HEK293T (cell line): ENCODE results near the gene TTYH2.

Experiments used
- CTCF ChIA-PET: fragments of 350-600 bp; formaldehyde crosslinking; extraction: SDS; loops from one replicate; lab custom pipeline; 2021; ENCODE audit warnings: antibody characterized with exemption, inconsistent platforms; lab: Yijun Ruan, JAX
- POLR2A ChIA-PET: fragments of 350-600 bp; formaldehyde crosslinking; extraction: SDS; loops from one replicate; lab custom pipeline; 2020; ENCODE audit warnings: antibody characterized with exemption, inconsistent platforms; lab: Yijun Ruan, JAX
- DNase-seq: peaks from one replicate; pipeline ENCODE4 v3.0.0; 2012; ENCODE audit warnings: mixed read lengths; ENCODE audit errors: extremely low spot score
- ARNT ChIP-seq: fragments of 450-650 bp; IDR thresholded peaks from 2 replicates; pipeline ENCODE4 v1.6.1; 2017; ENCODE audit warnings: mild to moderate bottlenecking
- BHLHE40 ChIP-seq: fragments of 450-650 bp; IDR thresholded peaks from 2 replicates; pipeline ENCODE4 v1.6.1; 2016; ENCODE audit warnings: mild to moderate bottlenecking, moderate library complexity, borderline replicate concordance
- CTBP1 ChIP-seq: fragments of 450-650 bp; IDR thresholded peaks from 2 replicates; pipeline ENCODE4 v1.6.1; 2016; ENCODE audit warnings: borderline replicate concordance
- ELF4 ChIP-seq: fragments of 450-650 bp; IDR thresholded peaks from 2 replicates; pipeline ENCODE4 v1.6.1; 2017; ENCODE audit warnings: antibody characterized with exemption
- FOXA1 ChIP-seq: fragments of 450-650 bp; IDR thresholded peaks from 2 replicates; pipeline ENCODE4 v1.6.1; 2016; ENCODE audit warnings: mild to moderate bottlenecking
- FOXK2 ChIP-seq: fragments of 450-650 bp; IDR thresholded peaks from 2 replicates; pipeline ENCODE4 v1.6.1; 2016; ENCODE audit warnings: mild to moderate bottlenecking
- FOXM1 ChIP-seq: fragments of 450-650 bp; IDR thresholded peaks from 2 replicates; pipeline ENCODE4 v1.6.1; 2017; ENCODE audit warnings: mild to moderate bottlenecking, borderline replicate concordance
- HDGF ChIP-seq: fragments of 450-650 bp; IDR thresholded peaks from 2 replicates; pipeline ENCODE4 v1.6.1; 2017; ENCODE audit warnings: antibody characterized with exemption, borderline replicate concordance
- L3MBTL2 ChIP-seq: fragments of 450-650 bp; conservative IDR thresholded peaks from 2 replicates; pipeline ENCODE4 v1.6.1; 2016; ENCODE audit warnings: mild to moderate bottlenecking
- LEF1 ChIP-seq: fragments of 450-650 bp; IDR thresholded peaks from 2 replicates; pipeline ENCODE4 v1.6.1; 2017; ENCODE audit warnings: mild to moderate bottlenecking, borderline replicate concordance
- NFRKB ChIP-seq: fragments of 450-650 bp; IDR thresholded peaks from 2 replicates; pipeline ENCODE4 v1.6.1; 2016; ENCODE audit warnings: mild to moderate bottlenecking, moderate library complexity
- SP1 ChIP-seq: fragments of 450-650 bp; IDR thresholded peaks from 2 replicates; pipeline ENCODE4 v1.6.1; 2017
- SUZ12 ChIP-seq: fragments of 450-650 bp; IDR thresholded peaks from 2 replicates; pipeline ENCODE4 v1.6.1; 2016; ENCODE audit warnings: mild to moderate bottlenecking
- TARDBP ChIP-seq: fragments of 450-650 bp; IDR thresholded peaks from 2 replicates; pipeline ENCODE4 v1.6.1; 2016
- ZNF384 ChIP-seq: fragments of 450-650 bp; IDR thresholded peaks from 2 replicates; pipeline ENCODE4 v1.6.1; 2016
- TF ChIP-seq, protein P1 (sequence below): fragments of 450-650 bp; IDR thresholded peaks from 2 replicates; pipeline ENCODE4 v1.6.1; 2016

The TTYH2 gene

DNA sequence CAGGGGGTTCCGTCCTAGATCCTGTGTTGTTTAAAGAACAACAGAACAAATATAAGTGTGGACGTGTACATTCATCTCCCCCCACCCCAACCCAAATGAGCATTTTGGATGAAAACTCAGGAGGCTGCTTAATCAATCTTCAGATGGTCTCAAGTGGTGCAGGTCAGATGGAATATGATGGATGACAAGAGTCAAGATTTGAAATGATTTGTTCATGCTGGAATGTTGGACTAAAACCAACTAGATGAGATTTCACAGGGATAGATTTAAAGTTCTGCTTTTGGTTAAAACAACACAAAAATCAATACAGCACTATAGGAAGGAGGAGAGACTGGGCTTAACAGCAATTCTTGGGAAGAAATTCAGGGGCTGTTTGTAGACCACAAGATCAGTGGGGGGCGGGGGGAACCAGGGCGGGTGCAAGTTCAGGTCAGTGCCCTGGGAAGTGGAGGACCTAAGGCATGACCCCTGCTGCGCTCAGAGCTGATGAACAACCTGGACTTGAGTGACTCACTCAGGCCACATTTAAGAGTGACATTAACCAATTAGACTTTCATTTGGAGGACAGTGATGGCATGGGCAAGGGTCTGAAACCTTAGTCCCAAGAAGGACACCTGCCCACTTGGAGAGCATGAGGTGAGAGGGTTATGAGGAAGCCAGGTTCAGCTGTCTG lies 15.1 kb downstream of the TTYH2 start:
- POLR2A ChIA-PET = no interaction called here
- no peak for DNase-seq
- CTCF ChIA-PET = no interaction called here
- no peak for TF ChIP-seq HDGF
- TF ChIP-seq ZNF384 = no peak
- TF ChIP-seq FOXM1 = no peak
- no peak for TF ChIP-seq SP1
- no peak for TF ChIP-seq BHLHE40
- TF ChIP-seq FOXA1 = no peak
- TF ChIP-seq LEF1 = no peak

DNA sequence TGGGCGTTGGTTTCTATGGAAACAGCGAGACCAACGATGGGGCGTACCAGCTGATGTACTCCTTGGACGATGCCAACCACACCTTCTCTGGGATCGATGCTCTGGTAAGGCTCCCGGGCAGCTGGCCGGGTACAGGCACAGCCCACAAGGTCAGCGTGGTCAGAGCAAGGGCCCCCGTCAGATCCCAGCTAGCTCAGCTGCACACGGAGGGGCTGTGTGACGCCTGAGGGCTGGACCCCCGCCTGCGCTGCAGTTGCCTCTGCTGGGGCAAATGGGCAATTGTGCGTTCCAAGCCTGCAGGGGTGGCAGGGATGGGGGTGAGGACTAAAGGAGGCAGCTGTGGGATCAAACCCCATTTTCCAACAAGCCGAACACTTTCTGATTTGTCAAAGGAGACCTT lies 17.5 kb downstream of the TTYH2 start:
- CTCF ChIA-PET = interaction anchor here (0.6 kb wide), 1 partner anchor 72 kb away, joined by 4 read pairs; no protein-coding TSS in a partner anchor

DNA sequence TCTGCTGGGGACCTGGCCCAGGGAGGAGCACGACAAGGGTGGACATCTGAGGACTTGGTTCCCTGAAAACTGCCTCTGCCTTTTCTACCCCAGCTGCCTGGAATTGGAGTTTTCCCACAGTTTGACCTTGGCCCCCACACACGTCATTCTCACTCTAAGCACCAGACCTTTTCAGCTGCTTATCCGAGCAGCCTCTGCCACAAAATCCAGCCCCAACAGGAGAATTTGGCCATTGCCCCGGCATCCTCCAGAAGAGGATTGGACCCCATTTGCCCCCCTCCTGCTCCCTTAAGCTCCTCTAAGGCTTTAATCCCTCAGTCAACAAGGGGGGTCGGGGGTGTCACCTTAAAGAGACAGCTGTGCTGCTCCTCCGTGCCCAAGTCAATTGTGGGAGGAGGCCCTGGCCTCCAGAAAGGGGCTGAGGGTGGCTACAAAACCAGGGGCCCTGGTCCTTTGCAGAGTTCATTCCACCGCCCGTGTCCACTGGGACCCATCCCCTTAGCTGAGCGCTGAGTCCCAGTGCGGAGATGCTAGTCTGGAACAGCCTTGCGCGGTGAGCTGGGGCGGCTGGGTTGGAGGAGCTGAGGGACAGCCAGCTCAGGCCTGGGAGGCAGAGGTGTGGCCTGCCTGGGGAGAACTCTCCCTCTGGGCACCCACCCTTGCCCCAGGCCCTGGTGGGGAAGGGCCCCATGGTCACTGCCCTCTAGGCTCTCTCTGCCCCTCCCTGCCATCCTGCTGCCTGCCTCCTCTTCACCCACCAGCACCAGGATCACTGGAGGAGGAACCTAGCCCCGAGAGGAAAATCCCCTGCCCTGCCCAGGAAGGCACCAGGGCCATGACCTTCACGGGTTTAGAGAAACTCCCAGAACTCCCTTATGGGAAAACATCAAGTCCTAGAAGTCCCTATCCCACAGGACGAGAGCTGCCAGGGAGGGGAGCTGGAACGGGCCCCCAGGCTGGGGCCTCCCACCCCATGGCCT lies 18.8 kb downstream of the TTYH2 start:
- POLR2A ChIA-PET = interaction anchor here (0.7 to 0.8 kb wide), 2 partner anchors 15 to 19 kb away, joined by 3 read pairs; partner anchors contain the start of gene TTYH2
- TF ChIP-seq L3MBTL2 (no peak), SP1 (no peak), TARDBP (no peak), ZNF384 (no peak), CTBP1 (no peak), FOXK2 (no peak), ELF4 (no peak), NFRKB (no peak), BHLHE40 (no peak), HDGF (no peak), FOXM1 (no peak)
- TF ChIP-seq, protein P1, sequence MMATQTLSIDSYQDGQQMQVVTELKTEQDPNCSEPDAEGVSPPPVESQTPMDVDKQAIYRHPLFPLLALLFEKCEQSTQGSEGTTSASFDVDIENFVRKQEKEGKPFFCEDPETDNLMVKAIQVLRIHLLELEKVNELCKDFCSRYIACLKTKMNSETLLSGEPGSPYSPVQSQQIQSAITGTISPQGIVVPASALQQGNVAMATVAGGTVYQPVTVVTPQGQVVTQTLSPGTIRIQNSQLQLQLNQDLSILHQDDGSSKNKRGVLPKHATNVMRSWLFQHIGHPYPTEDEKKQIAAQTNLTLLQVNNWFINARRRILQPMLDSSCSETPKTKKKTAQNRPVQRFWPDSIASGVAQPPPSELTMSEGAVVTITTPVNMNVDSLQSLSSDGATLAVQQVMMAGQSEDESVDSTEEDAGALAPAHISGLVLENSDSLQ = no peak
- DNase-seq = no peak
- CTCF ChIA-PET = no interaction called here

More for the DNA sequence above, 17.5 kb downstream of the TTYH2 start:
- DNase-seq = no peak
- POLR2A ChIA-PET = interaction anchor here (0.8 to 1.0 kb wide), 4 partner anchors 9 to 27 kb away, joined by 3 to 5 read pairs (median 3); partner anchors contain the start of genes RPL38 and TTYH2
- TF ChIP-seq SP1 (no peak), ELF4 (no peak), BHLHE40 (no peak), SUZ12 (no peak), NFRKB (no peak), TARDBP (no peak), ARNT (no peak), L3MBTL2 (no peak), FOXA1 (no peak), FOXK2 (no peak), ZNF384 (no peak), LEF1 (no peak), FOXM1 (no peak)
- TF ChIP-seq, protein P1 = no peak

DNA sequence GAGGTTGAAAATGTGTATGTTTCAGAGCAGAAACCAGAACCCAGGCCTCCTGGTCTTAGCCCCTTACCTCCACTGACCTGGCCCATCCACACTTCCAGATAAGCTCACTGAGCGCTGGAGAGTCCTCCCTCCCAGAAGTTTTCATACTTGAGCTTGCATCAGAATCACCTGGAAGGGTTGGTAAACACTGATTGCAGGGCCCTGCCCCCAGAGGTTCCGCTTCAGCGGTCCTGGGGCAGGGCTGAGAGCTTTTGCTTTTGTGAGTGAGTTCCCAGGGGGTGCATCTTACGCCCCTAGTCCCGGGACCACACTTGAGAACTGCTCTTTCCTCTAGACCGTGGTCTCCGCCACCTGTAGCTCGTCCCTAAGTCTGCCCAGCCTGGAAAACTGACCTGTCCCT lies 20.6 kb downstream of the TTYH2 start:
- ChIA-PET POLR2A (no interaction called here), CTCF (no interaction called here)
- TF ChIP-seq LEF1 = no peak
- TF ChIP-seq HDGF = no peak
- no peak for TF ChIP-seq NFRKB
- TF ChIP-seq L3MBTL2 = no peak
- DNase-seq = no peak

DNA sequence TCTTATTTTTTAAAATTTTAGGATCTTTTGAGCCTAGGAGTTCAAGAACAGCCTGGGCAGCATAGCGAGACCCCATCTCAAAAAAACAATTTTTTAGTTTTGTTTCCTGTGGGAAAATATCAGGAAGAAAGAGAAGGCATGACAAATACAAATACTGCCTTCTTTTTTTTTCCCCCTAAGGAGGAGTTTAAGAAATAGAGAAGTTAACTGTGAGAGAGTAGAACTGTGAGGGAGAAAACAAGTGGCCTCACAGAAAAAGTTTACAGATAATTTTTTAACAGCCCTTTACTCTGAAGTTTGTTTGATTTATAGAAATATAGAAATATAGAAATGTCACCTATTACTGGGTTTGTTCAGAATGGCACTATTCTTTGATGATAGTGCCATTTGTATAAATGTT lies 21.1 kb downstream of the TTYH2 start:
- TF ChIP-seq FOXM1 (no peak), ELF4 (no peak), SUZ12 (no peak), ARNT (no peak), TARDBP (no peak), ZNF384 (no peak), LEF1 (no peak), HDGF (no peak), BHLHE40 (no peak), SP1 (no peak), L3MBTL2 (no peak), FOXK2 (no peak), CTBP1 (no peak), NFRKB (no peak), FOXA1 (no peak)
- TF ChIP-seq, protein P1 = no peak
- POLR2A ChIA-PET = no interaction called here
- no peak for DNase-seq
- CTCF ChIA-PET = no interaction called here
